Measurements from ENCODE around the gene BRAF. TPM values are rescaled to one million over a fixed set of nuclear protein-coding genes. Genes with fewer than 3 reads are reported as not detected.
A peak's percentile ranks its signal among the peaks of the same experiment; 100 is the strongest.
"Not testable (repeated sequence)": the region's sequence is repeated elsewhere in the genome, so short reads cannot be mapped to it uniquely, and the experiment has no call there.

Gene BRAF
- total RNA-seq, 3 donors from 2014 or later (not counting 1 experiment from before 2014, with no cell fraction given) = 54.3 to 67.7 (median 64.1) TPM

- WGBS (ENCODE audit: insufficient coverage) = 92% methylated on average over 2 of the region's 2 CpGs
Measured at GRCh38 chr7:140967438-140967837, 42.7 kb upstream of the BRAF start.

GRCh38 chr7:140966561-140967233 lies 42.0 kb upstream of the BRAF start:
- Histone ChIP-seq H3K36me3 (ENCODE audit: control insufficient read depth, insufficient read depth, low read length) (no peaks in the 10 kb centered on the region), H3K9me3 (ENCODE audit: control insufficient read depth, insufficient read depth, low read length) (no peaks in the 10 kb centered on the region), H3K4me1 (ENCODE audit: control insufficient read depth, insufficient read depth, low read length) (no peaks in the 10 kb centered on the region), H3K27me3 (ENCODE audit: control insufficient read depth, insufficient read depth, low read length) (no peaks in the 10 kb centered on the region), H3K27ac (ENCODE audit: low read length) (no peak overlapping the region), H3K4me3 (ENCODE audit: low read length) (no peak overlapping the region)
- H3K36me3 Mint-ChIP-seq = no peaks in the 10 kb centered on the region
- H3K9me3 Mint-ChIP-seq = no peaks in the 10 kb centered on the region
- no peaks in the 10 kb centered on the region for H3K4me1 Mint-ChIP-seq
- DNase-seq (peak in 1 of 2 donors; percentile 10), ATAC-seq (no peak)
- 59% methylated on average over 4 of the region's 5 CpGs for WGBS (ENCODE audit: insufficient coverage)
- no peak overlapping the region for H3K27ac Mint-ChIP-seq
- H3K4me3 Mint-ChIP-seq = no peak overlapping the region
- TF ChIP-seq CTCF (IDR thresholded peaks at IDR 0.05) = no peak
- peaks cover 7 to 21% of the 10 kb centered on the region in 2 donors for H3K27me3 Mint-ChIP-seq (ENCODE audit: low read depth in 2 of 2)
- intact Hi-C loops (cut with micrococcal nuclease) = no loop called here

More at GRCh38 chr7:140967438-140967837, 42.7 kb upstream of the BRAF start:
- Histone ChIP-seq H3K4me3 (ENCODE audit: low read length) (no peak overlapping the region), H3K27me3 (ENCODE audit: control insufficient read depth, insufficient read depth, low read length) (no peaks in the 10 kb centered on the region), H3K4me1 (ENCODE audit: control insufficient read depth, insufficient read depth, low read length) (no peaks in the 10 kb centered on the region), H3K27ac (ENCODE audit: low read length) (no peak overlapping the region), H3K36me3 (ENCODE audit: control insufficient read depth, insufficient read depth, low read length) (no peaks in the 10 kb centered on the region), H3K9me3 (ENCODE audit: control insufficient read depth, insufficient read depth, low read length) (no peaks in the 10 kb centered on the region)
- no peak for TF ChIP-seq CTCF (IDR thresholded peaks at IDR 0.05)
- DNase-seq (no peak), ATAC-seq (no peak)
- Mint-ChIP-seq H3K9me3 (no peaks in the 10 kb centered on the region), H3K27ac (no peak overlapping the region), H3K4me3 (no peak overlapping the region), H3K4me1 (no peaks in the 10 kb centered on the region), H3K36me3 (no peaks in the 10 kb centered on the region), H3K27me3 (ENCODE audit: low read depth in 2 of 2) (peaks cover 3 to 15% of the 10 kb centered on the region in 2 donors)
- intact Hi-C loops (cut with micrococcal nuclease) = no loop called here

GRCh38 chr7:140961117-140961516 lies 36.4 kb upstream of the BRAF start:
- Mint-ChIP-seq H3K36me3 (no peaks in the 10 kb centered on the region), H3K4me1 (no peaks in the 10 kb centered on the region), H3K27ac (no peak overlapping the region), H3K4me3 (no peak overlapping the region), H3K9me3 (no peaks in the 10 kb centered on the region), H3K27me3 (ENCODE audit: low read depth in 2 of 2) (peaks cover 6 to 15% of the 10 kb centered on the region in 2 donors)
- Histone ChIP-seq H3K36me3 (ENCODE audit: control insufficient read depth, insufficient read depth, low read length) (no peaks in the 10 kb centered on the region), H3K4me3 (ENCODE audit: low read length) (no peak overlapping the region), H3K9me3 (ENCODE audit: control insufficient read depth, insufficient read depth, low read length) (no peaks in the 10 kb centered on the region), H3K27ac (ENCODE audit: low read length) (no peak overlapping the region), H3K4me1 (ENCODE audit: control insufficient read depth, insufficient read depth, low read length) (no peaks in the 10 kb centered on the region), H3K27me3 (ENCODE audit: control insufficient read depth, insufficient read depth, low read length) (no peaks in the 10 kb centered on the region)
- ATAC-seq (no peak), DNase-seq (no peak)
- TF ChIP-seq CTCF (IDR thresholded peaks at IDR 0.05) = no peak
- intact Hi-C loops (cut with micrococcal nuclease) = no loop called here
- WGBS (ENCODE audit: insufficient coverage) = 90% methylated on average over 4 of the region's 4 CpGs

- H3K36me3 ChIP-seq (ENCODE audit: control insufficient read depth, insufficient read depth, low read length); ATAC-seq; H3K4me3 Mint-ChIP-seq; intact Hi-C loops (cut with micrococcal nuclease); H3K9me3 Mint-ChIP-seq; H3K4me3 ChIP-seq (ENCODE audit: low read length); DNase-seq; H3K27me3 Mint-ChIP-seq (ENCODE audit: low read depth in 2 of 2); H3K36me3 Mint-ChIP-seq; H3K4me1 ChIP-seq (ENCODE audit: control insufficient read depth, insufficient read depth, low read length); H3K27ac Mint-ChIP-seq; H3K4me1 Mint-ChIP-seq; H3K27ac ChIP-seq (ENCODE audit: low read length); H3K9me3 ChIP-seq (ENCODE audit: control insufficient read depth, insufficient read depth, low read length); H3K27me3 ChIP-seq (ENCODE audit: control insufficient read depth, insufficient read depth, low read length): not testable (repeated sequence)
- WGBS (ENCODE audit: insufficient coverage) = 97% methylated on average over 25 of the region's 25 CpGs
Measured at GRCh38 chr7:140956997-140957396, 32.3 kb upstream of the BRAF start.
